Omental fat pad (tissue), 4 donors: Measurements from ENCODE around the gene FLACC1. TPM values are rescaled to one million over a fixed set of nuclear protein-coding genes. Genes with fewer than 3 reads are reported as not detected.

Experiments
- ATAC-seq: fragments of 150-250 bp; one replicate; pipeline ENCODE4 v1.9.1; 2016; ENCODE audit warnings: mild to moderate bottlenecking, moderate library complexity; ENCODE audit not compliant: low FRiP score
- DNase-seq: peaks from one replicate; pipeline ENCODE4 v3.0.0-alpha.2; 2019; ENCODE audit warnings: low spot score
- CTCF ChIP-seq, 3 donors: fragments of 450-650 bp; IDR thresholded peaks; one replicate each; pipeline ENCODE4 v1.5.1; 2016 to 2017; ENCODE audit warnings: antibody characterized with exemption in 3 of 3, mild to moderate bottlenecking in 3 of 3, moderate library complexity in 2 of 3
- total RNA-seq, 4 donors: library from RNA; depleted of rRNA; stranded (reverse); fragments of >200 nt; gene quantifications; one replicate each; pipeline ENCODE4 v1.1.0, GENCODE V29; 2016

Gene FLACC1
- total RNA-seq, 4 donors from 2014 or later, result 1.6 to 3.2 (median 1.9) TPM

GRCh38 chr2:201261471-201261870, 95.7 kb downstream of the FLACC1 start:
- no peak for TF ChIP-seq CTCF (IDR thresholded peaks at IDR 0.05)
- ATAC-seq, result no peak
- DNase-seq, result no peak

GRCh38 chr2:201260302-201260800, 96.8 kb downstream of the FLACC1 start, which contains the start of gene CASP8:
TSS of gene CASP8 (plus strand) at chr2:201260536. CDS start at chr2:201266487, 5,951 bp downstream.
- DNase-seq (no peak), ATAC-seq (no peak)
- TF ChIP-seq CTCF (IDR thresholded peaks at IDR 0.05), result no peak

- no peak for TF ChIP-seq CTCF (IDR thresholded peaks at IDR 0.05)
- ATAC-seq (no peak), DNase-seq (no peak)
Observed at GRCh38 chr2:201258666-201259615, 98.2 kb downstream of the FLACC1 start.

- no peak for DNase-seq
- TF ChIP-seq CTCF (IDR thresholded peaks at IDR 0.05), result no peak
Observed at GRCh38 chr2:201257956-201258665, 99.0 kb downstream of the FLACC1 start.

GRCh38 chr2:201257381-201257955, 99.7 kb downstream of the FLACC1 start:
- TF ChIP-seq CTCF (IDR thresholded peaks at IDR 0.05), result no peak
- DNase-seq (no peak), ATAC-seq (peak; percentile 62)

More at GRCh38 chr2:201257956-201258665, 99.0 kb downstream of the FLACC1 start:
- peak; percentile 73 for ATAC-seq

- DNase-seq, result no peak
- TF ChIP-seq CTCF (IDR thresholded peaks at IDR 0.05), result no peak
- no peak for ATAC-seq
Observed at GRCh38 chr2:201256082-201256481, 101.1 kb downstream of the FLACC1 start.
